SK-N-SH (cell line): Measurements from ENCODE around the gene SASH1.

Source experiments
- CTCF ChIP-seq: fragments of 200-600 bp; sonication (generic); IDR thresholded peaks from 2 replicates; pipeline ENCODE4 v1.6.1; 2017; ENCODE audit warnings: antibody characterized with exemption, mild to moderate bottlenecking, moderate library complexity
- EZH2phosphoT487 ChIP-seq: fragments of 200-600 bp; sonication (generic); IDR thresholded peaks from 2 replicates; pipeline ENCODE4 v1.6.1; 2017; ENCODE audit warnings: low read depth, mixed run types, mild to moderate bottlenecking, antibody characterized with exemption, moderate library complexity, borderline replicate concordance
- SMC3 ChIP-seq: IDR thresholded peaks from 2 replicates; pipeline ENCODE4 v1.6.1; 2012; ENCODE audit warnings: low read depth, low read length, improper control_type of control experiment
- TAF1 ChIP-seq: IDR thresholded peaks from 2 replicates; pipeline ENCODE4 v1.6.1; 2012; ENCODE audit warnings: low read depth, mild to moderate bottlenecking, low read length, moderate library complexity, borderline replicate concordance
- TCF12 ChIP-seq: IDR thresholded peaks from 2 replicates; pipeline ENCODE4 v1.4.0; 2012

- TF ChIP-seq CTCF (no peak), TAF1 (no peak), EZH2phosphoT487 (no peak), TCF12 (no peak), SMC3 (no peak)
Measured at GRCh38 chr6:148365041-148365440, 22.4 kb downstream of the SASH1 start.
